Smooth muscle cell (in vitro differentiated cells): ENCODE measurements around the gene GRB10. TPM values are rescaled to one million over a fixed set of nuclear protein-coding genes. Genes with fewer than 3 reads are reported as not detected.

Experiments used
- DNase-seq: peaks from one replicate; lab custom pipeline; 2025; ENCODE audit not compliant: unreplicated experiment; lab: John Stamatoyannopoulos, UW
- H2AFZ ChIP-seq: fragments of 200-600 bp; sonication (generic); 2 replicates; pipeline ENCODE4 v1.6.0; 2016; ENCODE audit warnings: antibody characterized with exemption, low read depth, mild to moderate bottlenecking
- H3F3A ChIP-seq: fragments of 200-600 bp; sonication (generic); 2 replicates; pipeline ENCODE4 v1.6.0; 2017; ENCODE audit warnings: antibody characterized with exemption, low read depth
- H3K27ac ChIP-seq: fragments of 200-600 bp; sonication (generic); 2 replicates; pipeline ENCODE4 v1.5.1; 2016; ENCODE audit warnings: low read depth, mild to moderate bottlenecking
- H3K27me3 ChIP-seq: fragments of 200-600 bp; sonication (generic); 2 replicates; pipeline ENCODE4 v1.6.1; 2016; ENCODE audit warnings: low read depth, mild to moderate bottlenecking
- H3K36me3 ChIP-seq: fragments of 200-600 bp; sonication (generic); 2 replicates; pipeline ENCODE4 v1.5.1; 2016; ENCODE audit warnings: low read depth
- H3K4me1 ChIP-seq: fragments of 200-600 bp; sonication (generic); 2 replicates; pipeline ENCODE4 v1.5.1; 2016; ENCODE audit warnings: low read depth
- H3K4me2 ChIP-seq: fragments of 200-600 bp; sonication (generic); 2 replicates; pipeline ENCODE4 v1.6.0; 2016; ENCODE audit warnings: mild to moderate bottlenecking
- H3K4me3 ChIP-seq: fragments of 200-600 bp; sonication (generic); 2 replicates; pipeline ENCODE4 v1.5.1; 2016; ENCODE audit warnings: mild to moderate bottlenecking
- H3K79me2 ChIP-seq: fragments of 200-600 bp; sonication (generic); 2 replicates; pipeline ENCODE4 v1.6.0; 2016; ENCODE audit warnings: low read depth, mild to moderate bottlenecking
- H3K9ac ChIP-seq: fragments of 200-600 bp; sonication (generic); 2 replicates; pipeline ENCODE4 v1.6.0; 2016; ENCODE audit warnings: low read depth
- H3K9me3 ChIP-seq: fragments of 200-600 bp; sonication (generic); replicated peaks from 2 replicates; pipeline ENCODE4 v1.5.1; 2016; ENCODE audit warnings: low read depth
- H4K20me1 ChIP-seq: fragments of 200-600 bp; sonication (generic); 2 replicates; pipeline ENCODE4 v1.6.0; 2016; ENCODE audit warnings: low read depth
- CTCF ChIP-seq: fragments of 200-600 bp; sonication (generic); IDR thresholded peaks from 2 replicates; pipeline ENCODE4 v1.5.1; 2017; ENCODE audit warnings: borderline replicate concordance, mild to moderate bottlenecking, antibody characterized with exemption; ENCODE audit not compliant: insufficient read depth, poor library complexity, severe bottlenecking
- WGBS: methylation state at CpG from one replicate; pipeline ENCODE4 v1.1.7; 2016; ENCODE audit warnings: low lambda C conversion rate; 5-methylcytosine and 5-hydroxymethylcytosine counted together
- polyA plus RNA-seq: library from polyadenylated mRNA; unstranded; fragments of >200 nt; fragmentation: Nextera tagmentation; extraction: Ambion mirVana; gene quantifications from 2 replicates; pipeline ENCODE4 v1.2.1, GENCODE V29; 2016
- total RNA-seq: library from RNA; depleted of rRNA; stranded (reverse); fragments of >200 nt; gene quantifications from 2 replicates; pipeline ENCODE4 v1.2.3, GENCODE V29; 2014

GRB10 gene
- total and polyA plus RNA-seq, 2 experiments from 2014 or later: 18.0 to 20.1 TPM

- H3K79me2 ChIP-seq: peaks cover 30% of the 10 kb centered on the region
- H3K4me2 ChIP-seq: no peak overlapping the region
- H3K4me3 ChIP-seq: no peak overlapping the region
- TF ChIP-seq CTCF: no peak
- H3K36me3 ChIP-seq: no peaks in the 10 kb centered on the region
- H2AFZ ChIP-seq: no peak overlapping the region
- no peak overlapping the region for H3K9ac ChIP-seq
- no peaks in the 10 kb centered on the region for H3F3A ChIP-seq
- no peaks in the 10 kb centered on the region for H3K9me3 ChIP-seq
- no peak overlapping the region for H3K27ac ChIP-seq
- peaks cover 81% of the 10 kb centered on the region for H4K20me1 ChIP-seq
- no peak for DNase-seq
- WGBS: 69% methylated on average over 8 of the region's 8 CpGs
- H3K27me3 ChIP-seq: no peaks in the 10 kb centered on the region
- no peaks in the 10 kb centered on the region for H3K4me1 ChIP-seq
Measured at GRCh38 chr7:50681432-50682045, 101.2 kb downstream of the GRB10 start.

DNA sequence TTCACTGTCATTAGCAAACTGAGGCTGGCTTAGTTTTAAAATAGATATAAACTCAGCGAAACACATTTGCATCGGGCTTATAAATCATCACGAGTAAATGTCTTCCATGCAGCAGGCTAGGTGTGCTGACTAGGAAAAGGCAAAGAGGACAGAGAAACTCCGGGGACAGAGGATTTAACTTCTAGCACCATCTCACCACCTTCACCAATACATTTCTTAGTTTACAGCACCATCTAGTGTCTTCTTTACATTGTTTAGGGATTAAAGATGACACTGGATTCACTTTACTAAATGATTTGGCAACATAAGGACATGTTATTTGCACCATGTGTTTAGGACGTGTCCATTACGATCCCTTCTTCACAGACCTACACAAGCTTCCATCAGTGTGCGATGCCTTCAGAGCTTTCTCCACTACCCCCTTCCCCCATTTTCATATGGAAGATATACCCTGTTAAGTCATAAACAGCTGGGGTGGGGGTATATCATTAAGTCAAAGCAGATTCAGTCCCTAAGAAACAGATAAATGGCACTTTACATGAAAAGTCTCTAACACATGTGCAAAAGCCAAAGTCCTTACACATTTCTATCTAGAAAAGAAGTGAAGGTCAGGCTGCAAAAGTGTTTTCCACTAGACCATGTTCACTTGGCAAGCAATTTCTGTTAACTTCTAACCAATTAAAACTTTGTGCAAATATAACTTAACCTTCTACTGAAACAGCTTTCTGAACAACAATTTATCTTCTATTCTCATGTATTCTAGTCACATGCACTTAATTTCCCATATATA, 103.3 kb downstream of the GRB10 start:
- H3K79me2 ChIP-seq: peaks cover 35% of the 10 kb centered on the region
- H3K27ac ChIP-seq: no peak overlapping the region
- H2AFZ ChIP-seq: no peak overlapping the region
- no peaks in the 10 kb centered on the region for H3K9me3 ChIP-seq
- H3K27me3 ChIP-seq: no peaks in the 10 kb centered on the region
- H3K9ac ChIP-seq: no peak overlapping the region
- WGBS: 71% methylated on average over 7 of the region's 7 CpGs
- TF ChIP-seq CTCF: peak; percentile 32
- H3K4me3 ChIP-seq: no peak overlapping the region
- H3K36me3 ChIP-seq: no peaks in the 10 kb centered on the region
- H3K4me1 ChIP-seq: no peaks in the 10 kb centered on the region
- H3F3A ChIP-seq: no peaks in the 10 kb centered on the region
- peaks cover 84% of the 10 kb centered on the region for H4K20me1 ChIP-seq
- no peak for DNase-seq
- H3K4me2 ChIP-seq: no peak overlapping the region

GRCh38 chr7:50678586-50678985, 104.1 kb downstream of the GRB10 start:
- Histone ChIP-seq H3K27ac (no peak overlapping the region), H3K4me3 (no peak overlapping the region), H3K4me1 (no peaks in the 10 kb centered on the region), H3K36me3 (no peaks in the 10 kb centered on the region), H3K4me2 (no peak overlapping the region), H3K9ac (no peak overlapping the region), H3K9me3 (no peaks in the 10 kb centered on the region), H3F3A (no peaks in the 10 kb centered on the region), H4K20me1 (peaks cover 84% of the 10 kb centered on the region), H3K27me3 (no peaks in the 10 kb centered on the region), H3K79me2 (peaks cover 31% of the 10 kb centered on the region), H2AFZ (no peak overlapping the region)
- no peak for DNase-seq
- WGBS: 98% methylated on average over 7 of the region's 7 CpGs
- no peak for TF ChIP-seq CTCF
